Measurements from ENCODE around the gene DCUN1D4. TPM values are rescaled to one million over a fixed set of nuclear protein-coding genes. Genes with fewer than 3 reads are reported as not detected.
A peak's percentile ranks its signal among the peaks of the same experiment; 100 is the strongest.

The DCUN1D4 gene
- total RNA-seq (2014; rRNA removed; shearing (Covaris generic)): 29.6 and 33.8 TPM in 2 replicates
- 9.4 and 15.2 TPM in 2 replicates for polyA plus RNA-seq (2015; cell fraction: cytosol; rRNA removed)
- polyA plus RNA-seq (2015; cell fraction: nucleus; rRNA removed): 190 and 235 TPM in 2 replicates

GRCh38 chr4:51842554-51843308 lies at the start of gene DCUN1D4:
Gene DCUN1D4 (plus strand): TSS chr4:51843153. CDS start chr4:51843243, 90 bp downstream.
- peak; percentile 98 for DNase-seq (ENCODE audit: low read depth, low spot score)
- in situ Hi-C loops (cut with HindIII; ENCODE audit: low pct_unique_long_range_greater_than_20kb, low sequenced_read_pairs): no loop called here

- in situ Hi-C loops (cut with HindIII; ENCODE audit: low pct_unique_long_range_greater_than_20kb, low sequenced_read_pairs): no loop called here
These were observed 22.3 kb upstream of the DCUN1D4 start for GRCh38 chr4:51820443-51821234.

GRCh38 chr4:51825341-51825740 lies 17.6 kb upstream of the DCUN1D4 start:
- DNase-seq (ENCODE audit: low read depth, low spot score): no peak
- in situ Hi-C loops (cut with HindIII; ENCODE audit: low pct_unique_long_range_greater_than_20kb, low sequenced_read_pairs): no loop called here

More at GRCh38 chr4:51820443-51821234, 22.3 kb upstream of the DCUN1D4 start:
- DNase-seq (ENCODE audit: low read depth, low spot score): peak; percentile 21

GRCh38 chr4:51830156-51830720 lies 12.7 kb upstream of the DCUN1D4 start:
- in situ Hi-C loops (cut with HindIII; ENCODE audit: low pct_unique_long_range_greater_than_20kb, low sequenced_read_pairs): no loop called here
- no peak for DNase-seq (ENCODE audit: low read depth, low spot score)

GRCh38 chr4:51831133-51831532 lies 11.8 kb upstream of the DCUN1D4 start:
- peak; percentile 74 for DNase-seq (ENCODE audit: low read depth, low spot score)
- in situ Hi-C loops (cut with HindIII; ENCODE audit: low pct_unique_long_range_greater_than_20kb, low sequenced_read_pairs): no loop called here

DNA sequence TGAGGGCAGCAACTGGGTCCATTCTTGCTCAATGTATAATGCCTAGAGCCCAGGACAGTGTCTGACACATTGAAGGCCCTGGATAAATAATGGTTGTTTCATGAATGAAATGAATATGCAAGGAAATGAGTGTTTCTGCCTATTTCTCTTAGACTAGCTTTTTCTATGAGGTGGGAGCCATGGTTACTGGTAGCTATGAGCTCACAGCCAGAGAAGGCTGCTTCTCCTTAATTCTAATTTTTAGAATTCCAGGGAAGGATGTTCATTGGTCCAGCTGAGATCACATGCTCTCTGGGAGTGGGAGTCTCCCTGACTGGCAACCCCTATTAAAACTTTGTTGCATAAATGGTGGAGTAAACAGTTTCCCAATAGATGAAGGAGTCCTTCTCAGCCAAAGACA lies 9.7 kb upstream of the DCUN1D4 start:
- no peak for DNase-seq (ENCODE audit: low read depth, low spot score)
- in situ Hi-C loops (cut with HindIII; ENCODE audit: low pct_unique_long_range_greater_than_20kb, low sequenced_read_pairs): no loop called here

GRCh38 chr4:51835079-51835478 lies 7.9 kb upstream of the DCUN1D4 start:
- no peak for DNase-seq (ENCODE audit: low read depth, low spot score)
- in situ Hi-C loops (cut with HindIII; ENCODE audit: low pct_unique_long_range_greater_than_20kb, low sequenced_read_pairs): no loop called here

GRCh38 chr4:51835855-51836254 lies 7.1 kb upstream of the DCUN1D4 start:
- no peak for DNase-seq (ENCODE audit: low read depth, low spot score)
- in situ Hi-C loops (cut with HindIII; ENCODE audit: low pct_unique_long_range_greater_than_20kb, low sequenced_read_pairs): no loop called here

GRCh38 chr4:51836549-51836948 lies 6.4 kb upstream of the DCUN1D4 start:
- in situ Hi-C loops (cut with HindIII; ENCODE audit: low pct_unique_long_range_greater_than_20kb, low sequenced_read_pairs): no loop called here
- no peak for DNase-seq (ENCODE audit: low read depth, low spot score)

DNA sequence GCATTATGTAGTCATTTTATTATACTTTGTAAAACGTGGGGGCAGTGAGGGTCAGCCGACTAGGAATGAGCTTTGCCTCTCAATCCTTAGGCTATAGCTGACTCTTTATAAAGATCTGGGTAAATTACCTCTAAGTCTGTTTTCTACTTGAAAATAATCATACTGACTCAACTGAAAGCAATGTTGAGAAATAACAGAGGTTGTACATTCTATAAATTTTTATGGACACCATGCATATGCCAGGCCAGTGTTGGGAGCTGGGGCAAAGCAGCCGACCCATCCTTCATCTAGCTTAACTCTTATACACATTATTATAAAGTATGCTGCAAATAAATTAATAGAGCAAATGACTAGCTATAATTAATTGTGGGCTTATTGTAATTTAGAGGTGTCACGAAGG lies 2.2 kb upstream of the DCUN1D4 start:
- in situ Hi-C loops (cut with HindIII; ENCODE audit: low pct_unique_long_range_greater_than_20kb, low sequenced_read_pairs): no loop called here
- DNase-seq (ENCODE audit: low read depth, low spot score): no peak

DNA sequence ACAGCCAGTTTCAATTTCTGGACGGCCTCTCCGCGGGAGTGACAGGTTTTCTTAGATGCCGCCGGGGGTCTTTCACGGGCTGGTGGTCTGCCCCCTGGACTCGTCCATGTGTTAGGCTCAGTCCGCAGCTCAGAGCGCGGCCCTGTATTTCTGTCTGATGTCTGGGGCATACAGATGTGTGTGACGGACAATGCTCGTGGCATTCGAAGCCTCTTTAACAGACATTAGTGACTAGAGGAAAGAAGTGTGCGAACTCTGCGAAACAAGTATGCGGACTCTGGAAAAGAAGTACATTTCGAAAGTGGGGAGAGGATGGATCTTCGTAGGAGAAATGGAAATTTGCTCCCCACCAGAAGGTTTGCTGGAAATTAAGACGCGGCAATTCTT lies 793 bp upstream of the DCUN1D4 start:
- no peak for DNase-seq (ENCODE audit: low read depth, low spot score)
- in situ Hi-C loops (cut with HindIII; ENCODE audit: low pct_unique_long_range_greater_than_20kb, low sequenced_read_pairs): no loop called here

DNA sequence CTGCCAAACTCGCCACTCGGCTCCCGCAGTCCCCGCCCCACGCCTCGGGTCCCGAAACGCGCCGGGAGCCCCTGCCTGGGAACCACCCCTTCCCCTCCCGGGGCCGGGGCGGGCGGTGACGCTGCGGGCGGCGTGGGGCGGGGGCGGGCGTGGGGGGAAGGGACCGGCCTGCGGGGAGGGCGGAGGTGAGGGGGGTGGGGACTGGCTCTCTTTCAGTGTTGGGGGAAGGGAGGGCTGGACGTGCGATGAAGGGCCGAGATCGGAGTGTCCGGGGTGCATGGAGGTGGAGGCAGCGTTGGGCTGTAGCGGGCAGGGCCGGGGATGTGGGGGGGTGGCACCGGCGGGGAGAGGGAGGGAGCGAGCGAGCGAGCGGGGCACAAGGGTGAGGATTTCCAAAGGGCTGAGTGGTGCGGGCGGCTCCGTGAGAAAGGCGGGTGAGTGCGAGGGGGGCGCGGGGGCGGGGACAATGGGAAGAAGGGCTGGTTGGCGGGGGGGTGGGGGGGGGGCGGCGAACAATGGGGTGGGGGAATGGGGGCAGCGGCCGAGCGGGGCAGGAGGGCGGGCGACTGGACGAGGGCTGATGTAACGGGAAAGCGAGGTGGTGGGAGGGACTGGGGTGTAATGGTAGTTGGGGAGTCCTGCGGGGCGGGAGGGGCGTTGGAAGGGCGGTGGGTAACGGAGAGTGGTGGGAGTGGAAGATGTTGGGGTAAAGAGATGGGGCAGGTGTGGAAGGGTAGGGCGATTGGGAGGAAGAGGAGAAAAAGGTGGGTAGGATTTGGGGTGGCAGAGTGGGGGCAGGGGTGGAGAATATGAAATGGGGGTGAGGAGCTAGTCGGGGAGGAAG lies 578 bp downstream of the DCUN1D4 start:
- DNase-seq (ENCODE audit: low read depth, low spot score): peak; percentile 50
- in situ Hi-C loops (cut with HindIII; ENCODE audit: low pct_unique_long_range_greater_than_20kb, low sequenced_read_pairs): no loop called here

GRCh38 chr4:51844153-51845054 lies 1.5 kb downstream of the DCUN1D4 start:
- DNase-seq (ENCODE audit: low read depth, low spot score): peak; percentile 93
- in situ Hi-C loops (cut with HindIII; ENCODE audit: low pct_unique_long_range_greater_than_20kb, low sequenced_read_pairs): no loop called here

DNA sequence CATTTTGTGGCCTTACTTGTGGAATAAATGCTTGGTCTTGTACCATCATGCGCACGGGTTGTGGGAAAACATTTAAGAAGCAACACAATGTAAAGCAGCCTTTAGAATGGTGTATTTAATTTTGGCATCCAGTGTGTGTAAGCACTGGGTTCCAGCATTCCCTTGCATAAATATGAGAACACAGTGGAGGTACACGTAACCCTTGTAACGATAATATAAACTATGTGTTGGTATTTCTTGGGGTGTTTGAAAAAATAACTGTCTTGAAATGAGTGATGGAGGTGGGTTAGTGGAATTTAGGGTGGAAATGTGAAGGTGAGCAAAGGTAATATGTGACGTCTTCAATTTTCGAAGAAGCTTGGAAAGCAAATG lies 2.1 kb downstream of the DCUN1D4 start:
- in situ Hi-C loops (cut with HindIII; ENCODE audit: low pct_unique_long_range_greater_than_20kb, low sequenced_read_pairs): no loop called here
- no peak for DNase-seq (ENCODE audit: low read depth, low spot score)

DNA sequence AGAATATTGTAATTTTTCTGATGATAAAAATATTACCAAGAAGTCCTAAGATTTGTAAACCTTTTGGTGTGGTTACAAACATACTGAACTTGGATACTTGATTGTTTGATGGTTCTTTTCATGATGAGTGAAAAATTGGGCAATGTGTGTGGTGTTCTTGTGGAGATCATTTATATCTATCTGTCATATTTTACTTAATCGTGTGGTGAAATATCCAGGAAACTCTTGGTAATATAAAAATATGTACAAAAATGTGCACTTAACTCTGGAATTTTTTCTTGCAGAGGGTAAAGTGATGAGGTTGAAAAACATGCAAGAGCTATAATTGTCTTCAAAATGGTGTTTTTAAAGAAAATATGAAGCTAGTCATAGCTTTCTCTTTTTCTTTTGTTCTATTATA lies 2.8 kb downstream of the DCUN1D4 start:
- no peak for DNase-seq (ENCODE audit: low read depth, low spot score)
- in situ Hi-C loops (cut with HindIII; ENCODE audit: low pct_unique_long_range_greater_than_20kb, low sequenced_read_pairs): no loop called here

DNA sequence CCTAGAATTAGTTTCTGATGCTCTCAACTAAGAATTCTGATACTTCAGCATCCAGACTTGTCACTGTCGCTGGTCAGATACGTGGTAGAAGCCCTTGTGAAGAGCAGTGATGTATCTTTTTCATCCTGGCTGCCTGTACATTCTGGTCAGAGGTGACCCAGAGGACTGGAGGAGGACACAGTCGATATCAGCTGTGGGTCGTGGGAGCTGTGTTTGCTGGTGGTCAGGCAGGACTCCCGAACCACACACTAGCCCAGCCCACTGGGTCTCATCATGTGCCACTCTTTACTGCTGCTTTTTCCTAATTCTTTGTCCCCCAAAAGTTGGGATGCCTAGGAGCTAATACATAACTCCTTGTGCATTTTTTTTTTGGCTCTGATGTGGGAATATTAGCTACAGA lies 6.5 kb downstream of the DCUN1D4 start:
- DNase-seq (ENCODE audit: low read depth, low spot score): no peak
- in situ Hi-C loops (cut with HindIII; ENCODE audit: low pct_unique_long_range_greater_than_20kb, low sequenced_read_pairs): no loop called here

GRCh38 chr4:51850294-51850693 lies 7.3 kb downstream of the DCUN1D4 start:
- DNase-seq (ENCODE audit: low read depth, low spot score): no peak
- in situ Hi-C loops (cut with HindIII; ENCODE audit: low pct_unique_long_range_greater_than_20kb, low sequenced_read_pairs): no loop called here

Data from SK-MEL-5 (cell line).